G401 (cell line): ENCODE measurements around the gene SESTD1. TPM values are rescaled to one million over a fixed set of nuclear protein-coding genes. Genes with fewer than 3 reads are reported as not detected.
"Not testable (repeated sequence)": the region's sequence is repeated elsewhere in the genome, so short reads cannot be mapped to it uniquely, and the experiment has no call there.

Source experiments
- DNase-seq: peaks from one replicate; pipeline ENCODE4 v3.0.0-alpha.2; 2015; ENCODE audit warnings: low spot score
- in situ Hi-C: cut with HindIII; loops from 2 replicates; pipeline ENCODE4 v1.10.0; 2016; ENCODE audit warnings: low sequenced_read_pairs, mixed read lengths
- total RNA-seq: library from RNA; depleted of rRNA; stranded (reverse); fragments of >200 nt; shearing (Covaris generic); gene quantifications from 2 replicates; pipeline ENCODE4 v1.2.3, GENCODE V29; 2014; rRNA removed

SESTD1 gene
- total RNA-seq, 1 experiment from 2014 or later = 1.9 TPM

- in situ Hi-C loops = no loop called here
- no peak for DNase-seq
Observed at GRCh38 chr2:179070895-179071294, 193.7 kb downstream of the SESTD1 start.

GRCh38 chr2:179069685-179070084, 194.9 kb downstream of the SESTD1 start:
- DNase-seq = no peak
- in situ Hi-C loops = no loop called here

GRCh38 chr2:179068991-179069643, 195.5 kb downstream of the SESTD1 start:
- in situ Hi-C loops = no loop called here

GRCh38 chr2:179059026-179059700, 205.5 kb downstream of the SESTD1 start:
- in situ Hi-C loops = no loop called here
- DNase-seq = no peak

More at GRCh38 chr2:179068991-179069643, 195.5 kb downstream of the SESTD1 start:
- DNase-seq = no peak

- DNase-seq = no peak
Observed at GRCh38 chr2:179057737-179058136, 206.9 kb downstream of the SESTD1 start.

GRCh38 chr2:179053568-179053967, 211.1 kb downstream of the SESTD1 start:
- in situ Hi-C loops, DNase-seq: not testable (repeated sequence)

More at GRCh38 chr2:179057737-179058136, 206.9 kb downstream of the SESTD1 start:
- in situ Hi-C loops = no loop called here

Other genes with a start within 250 kb of the SESTD1 start
- gene CCDC141, start 214.7 kb downstream of the SESTD1 start, total RNA-seq = 0.20 and 1.2 TPM in 2 replicates